ENCODE data around the gene ARHGAP19.

The ARHGAP19 gene

DNA sequence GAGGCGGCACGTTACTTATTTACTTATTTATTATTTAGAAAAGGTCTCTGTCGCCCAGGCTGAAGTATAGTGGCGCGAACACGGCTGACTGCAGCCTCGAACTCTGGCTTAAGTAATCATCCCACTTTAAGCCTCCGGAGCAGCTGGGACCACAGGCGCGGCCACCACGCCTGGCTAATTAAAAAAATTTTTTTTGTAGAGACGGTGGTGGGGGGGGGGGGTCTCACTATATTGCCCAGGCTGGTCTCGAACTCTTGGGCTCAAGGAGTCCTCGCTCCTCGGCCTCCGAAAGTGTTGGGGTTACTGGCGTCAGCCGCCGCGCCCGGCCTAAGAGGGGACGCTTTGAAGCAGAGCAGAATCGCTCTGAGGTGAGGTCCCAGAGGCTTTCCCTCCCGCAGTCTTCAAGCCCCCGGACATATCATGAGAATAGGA is 42.8 kb upstream of the ARHGAP19 start:
- Histone ChIP-seq H3K27ac (peak overlapping the region; percentile 89 to 91), H3K4me3 (peak overlapping the region; percentile 86)
- TF ChIP-seq CTCF (IDR thresholded peaks at IDR 0.05) = no peak
- DNase-seq (ENCODE audit: low spot score) = no peak

DNA sequence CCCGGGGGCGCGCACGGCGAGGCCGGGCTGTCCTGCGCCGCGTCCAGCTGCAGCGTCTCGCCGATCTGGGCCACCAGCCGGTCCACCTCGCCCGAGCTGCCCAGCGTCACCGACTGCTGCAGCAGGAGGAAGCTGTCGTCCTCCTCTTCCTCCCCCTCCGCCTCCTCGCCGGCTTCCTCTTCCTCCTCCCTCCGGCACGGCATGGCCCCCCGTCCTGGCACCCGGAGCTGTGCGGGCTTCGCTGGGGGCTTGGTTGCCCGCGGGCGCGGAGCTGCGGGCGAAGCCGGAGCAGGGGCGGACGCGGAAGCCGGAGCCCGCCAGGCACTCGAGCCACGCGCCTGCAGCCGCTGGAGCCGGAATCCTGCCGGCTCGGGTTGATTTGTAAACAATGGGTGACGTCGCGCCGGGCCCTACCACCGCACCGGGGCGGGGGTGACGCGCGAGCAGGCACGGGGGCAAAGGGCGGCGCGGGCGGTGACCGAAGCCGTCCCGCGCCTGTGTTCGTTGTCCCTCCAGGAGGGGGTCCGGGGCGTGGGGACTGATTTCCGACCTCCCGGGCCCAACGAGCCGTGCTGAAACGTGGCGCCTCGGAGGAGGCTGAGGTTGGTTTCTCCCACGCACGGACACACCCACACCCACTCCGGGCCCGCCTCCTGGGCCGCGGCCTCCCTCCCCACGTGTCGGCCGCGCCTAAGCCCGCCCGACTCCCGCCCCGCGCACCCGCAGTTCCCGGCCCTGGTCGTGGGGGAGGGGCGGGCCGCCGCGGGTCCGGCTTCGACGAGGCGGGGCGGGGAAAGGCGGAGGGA is 42.1 kb upstream of the ARHGAP19 start, which contains the start of gene FRAT2:
TSS of gene FRAT2 (minus strand) at position 360 of the 806 bp plus-strand sequence. CDS start at position 203, 157 bp downstream.
- DNase-seq (ENCODE audit: low spot score) = peak; percentile 93
- TF ChIP-seq CTCF (IDR thresholded peaks at IDR 0.05) = no peak
- H3K4me3 ChIP-seq = peak within 1 kb of the TSS; percentile 86
- H3K27ac ChIP-seq = peak within 1 kb of the TSS; percentile 89 to 91

DNA sequence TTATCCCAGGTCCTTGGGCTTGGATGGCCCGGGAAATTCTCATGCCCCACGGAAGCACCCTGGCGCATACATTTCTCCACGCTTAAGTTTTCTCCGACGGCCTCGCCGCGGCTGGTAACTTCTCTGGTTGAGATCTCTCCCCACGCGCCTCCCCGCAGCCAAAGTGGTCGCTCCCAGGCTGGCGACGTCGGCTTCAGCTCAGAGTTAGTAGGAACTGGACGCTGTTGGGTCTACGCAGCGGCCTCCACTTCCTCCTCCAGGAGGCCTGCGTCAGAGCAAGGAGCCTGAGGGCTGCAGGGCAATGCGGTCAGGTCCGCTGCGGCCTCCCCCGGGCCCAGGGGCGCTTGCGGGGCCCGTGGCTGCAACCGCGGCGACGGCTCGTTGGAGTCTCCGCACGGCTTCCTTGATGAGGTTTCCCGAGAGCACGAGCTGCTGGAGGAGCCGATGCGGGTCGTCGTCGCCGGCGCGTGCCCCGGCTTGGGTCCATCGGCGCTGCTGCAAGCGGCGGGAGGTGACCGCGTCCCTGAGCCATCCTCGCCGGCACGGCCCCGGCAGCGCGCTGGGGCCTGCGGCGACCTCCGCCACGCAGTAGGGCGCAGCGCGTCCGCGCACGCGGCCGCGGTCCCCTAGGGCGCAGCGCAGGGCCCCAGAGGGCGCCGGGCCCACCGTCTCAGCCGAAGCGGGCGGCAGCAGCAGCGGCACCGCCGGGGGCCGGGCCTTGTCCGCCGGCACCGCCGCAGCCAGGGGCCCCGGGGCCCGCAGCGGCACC is 41.3 kb upstream of the ARHGAP19 start:
- TF ChIP-seq CTCF (IDR thresholded peaks at IDR 0.05) = no peak
- Histone ChIP-seq H3K4me3 (peak overlapping the region; percentile 86), H3K27ac (peak overlapping the region; percentile 89 to 91)
- DNase-seq (ENCODE audit: low spot score) = no peak

- no peak for DNase-seq (ENCODE audit: low spot score)
- no peak for TF ChIP-seq CTCF (IDR thresholded peaks at IDR 0.05)
- Histone ChIP-seq H3K4me3 (peak overlapping the region; percentile 86), H3K27ac (peak overlapping the region; percentile 89 to 91)
Measured at GRCh38 chr10:97333351-97333600, 40.8 kb upstream of the ARHGAP19 start.

DNA sequence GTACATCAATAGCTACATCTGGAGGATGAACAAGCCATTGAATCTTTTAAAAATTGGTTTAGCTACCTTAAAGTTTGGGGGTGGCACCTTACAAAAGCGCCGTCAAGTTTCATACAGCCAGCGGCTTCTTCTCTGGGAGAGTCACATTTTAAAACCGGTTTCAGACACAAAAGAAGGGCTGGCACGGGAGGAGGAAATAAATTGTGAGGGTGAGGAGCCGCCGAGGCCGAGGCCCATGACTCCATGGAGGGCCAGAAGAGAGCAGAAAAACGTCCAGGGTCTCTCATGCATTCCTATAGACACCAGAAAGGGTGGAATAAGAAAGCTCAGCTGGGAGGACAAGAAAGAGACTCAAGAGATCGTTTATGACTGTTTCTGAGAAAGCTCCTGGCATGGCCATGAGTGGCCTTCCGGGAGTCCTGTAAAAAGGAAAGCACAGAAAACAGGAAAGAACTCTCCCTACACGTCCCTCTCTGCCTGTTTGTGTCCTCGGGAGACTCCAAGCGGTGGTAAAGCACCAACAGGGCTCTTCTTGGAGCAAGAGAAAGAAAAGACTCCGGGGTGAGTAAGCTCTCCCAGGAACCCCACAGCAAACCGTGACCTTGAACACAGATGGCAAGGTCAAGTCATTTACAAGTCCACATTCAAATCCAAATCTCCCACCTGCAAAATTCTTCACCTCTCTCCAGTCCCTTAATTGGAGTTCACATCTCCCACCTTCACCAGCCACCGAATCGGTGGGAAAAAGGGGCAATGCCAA is 40.3 kb upstream of the ARHGAP19 start:
- TF ChIP-seq CTCF (IDR thresholded peaks at IDR 0.05) = no peak
- H3K27ac ChIP-seq = peak overlapping the region in 1 of 2 donors; percentile 91
- DNase-seq (ENCODE audit: low spot score) = no peak
- peak overlapping the region; percentile 86 for H3K4me3 ChIP-seq

DNA sequence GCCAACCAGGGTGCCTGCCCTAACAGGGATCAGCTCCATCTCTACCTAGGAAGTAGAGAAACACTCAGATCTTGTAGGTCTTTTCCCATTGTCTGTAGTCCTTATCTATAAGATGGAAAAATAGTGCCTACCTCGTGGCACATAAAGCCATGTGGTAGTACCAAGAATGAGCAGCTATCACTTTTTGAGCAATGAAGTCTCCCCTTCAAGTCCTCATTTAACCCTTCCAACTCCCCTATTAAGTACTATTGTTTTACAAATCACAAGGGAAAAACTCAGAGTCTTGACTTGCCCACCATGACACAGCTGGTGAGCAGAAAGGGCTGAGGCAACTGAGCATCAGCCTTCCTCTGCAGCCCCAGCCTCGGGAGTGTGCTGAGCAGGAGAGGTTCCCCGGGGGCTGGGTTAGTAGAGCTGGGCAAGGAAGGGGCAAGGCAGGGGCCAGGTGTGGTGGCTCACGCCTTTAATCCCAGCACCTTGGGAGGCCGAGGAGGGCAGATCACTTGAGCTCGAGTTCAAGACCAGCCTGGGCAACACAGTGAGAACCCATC is 38.8 kb upstream of the ARHGAP19 start:
- Histone ChIP-seq H3K27ac (no peak overlapping the region), H3K4me3 (no peak overlapping the region)
- DNase-seq (ENCODE audit: low spot score) = no peak

More for the DNA sequence above, 38.8 kb upstream of the ARHGAP19 start:
- no peak for TF ChIP-seq CTCF (IDR thresholded peaks at IDR 0.05)

Data from coronary artery (tissue), 2 donors.